ENCODE data around the gene B4GALNT3.

DNA sequence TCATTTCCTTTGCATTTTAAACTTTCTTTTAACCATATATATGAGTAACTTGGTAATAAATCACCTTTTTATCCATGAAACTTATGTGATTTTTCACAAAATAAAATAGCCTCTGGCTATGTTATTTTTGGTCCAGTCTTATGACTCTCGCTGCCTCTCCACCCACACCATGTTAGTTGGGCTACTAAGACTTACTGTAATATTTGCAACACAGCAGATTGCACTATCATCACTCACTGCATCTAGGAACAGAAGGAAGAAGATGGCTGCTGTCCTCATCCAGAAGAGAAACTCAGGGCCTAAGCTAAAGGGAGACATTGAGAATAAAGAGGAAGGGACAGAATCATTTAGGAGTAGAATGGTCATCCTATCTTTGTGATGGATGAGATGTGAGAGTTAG, 12.6 kb upstream of the B4GALNT3 start:
- TF ChIP-seq, protein P1, sequence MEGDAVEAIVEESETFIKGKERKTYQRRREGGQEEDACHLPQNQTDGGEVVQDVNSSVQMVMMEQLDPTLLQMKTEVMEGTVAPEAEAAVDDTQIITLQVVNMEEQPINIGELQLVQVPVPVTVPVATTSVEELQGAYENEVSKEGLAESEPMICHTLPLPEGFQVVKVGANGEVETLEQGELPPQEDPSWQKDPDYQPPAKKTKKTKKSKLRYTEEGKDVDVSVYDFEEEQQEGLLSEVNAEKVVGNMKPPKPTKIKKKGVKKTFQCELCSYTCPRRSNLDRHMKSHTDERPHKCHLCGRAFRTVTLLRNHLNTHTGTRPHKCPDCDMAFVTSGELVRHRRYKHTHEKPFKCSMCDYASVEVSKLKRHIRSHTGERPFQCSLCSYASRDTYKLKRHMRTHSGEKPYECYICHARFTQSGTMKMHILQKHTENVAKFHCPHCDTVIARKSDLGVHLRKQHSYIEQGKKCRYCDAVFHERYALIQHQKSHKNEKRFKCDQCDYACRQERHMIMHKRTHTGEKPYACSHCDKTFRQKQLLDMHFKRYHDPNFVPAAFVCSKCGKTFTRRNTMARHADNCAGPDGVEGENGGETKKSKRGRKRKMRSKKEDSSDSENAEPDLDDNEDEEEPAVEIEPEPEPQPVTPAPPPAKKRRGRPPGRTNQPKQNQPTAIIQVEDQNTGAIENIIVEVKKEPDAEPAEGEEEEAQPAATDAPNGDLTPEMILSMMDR (IDR thresholded peaks at IDR 0.05), result no peak
- no peak for TF ChIP-seq POLR2A (IDR thresholded peaks at IDR 0.05)
